HT1080 (cell line): ENCODE results near the gene NFKBIE. TPM values are rescaled to one million over a fixed set of nuclear protein-coding genes. Genes with fewer than 3 reads are reported as not detected.

Experiments used
- DNase-seq: peaks from one replicate; pipeline ENCODE4 v3.0.0-alpha.2; 2015; ENCODE audit warnings: low read depth
- total RNA-seq: library from RNA; depleted of rRNA; stranded (reverse); fragments of >200 nt; shearing (Covaris generic); gene quantifications from 2 replicates; pipeline ENCODE4 v1.2.3, GENCODE V29; 2014

The NFKBIE gene
- total RNA-seq, 1 experiment from 2014 or later: 11.4 TPM

- DNase-seq: no peak
Measured at GRCh38 chr6:44275271-44275748, 10.0 kb upstream of the NFKBIE start.

GRCh38 chr6:44273617-44274016 is 8.3 kb upstream of the NFKBIE start:
- DNase-seq: no peak

DNA sequence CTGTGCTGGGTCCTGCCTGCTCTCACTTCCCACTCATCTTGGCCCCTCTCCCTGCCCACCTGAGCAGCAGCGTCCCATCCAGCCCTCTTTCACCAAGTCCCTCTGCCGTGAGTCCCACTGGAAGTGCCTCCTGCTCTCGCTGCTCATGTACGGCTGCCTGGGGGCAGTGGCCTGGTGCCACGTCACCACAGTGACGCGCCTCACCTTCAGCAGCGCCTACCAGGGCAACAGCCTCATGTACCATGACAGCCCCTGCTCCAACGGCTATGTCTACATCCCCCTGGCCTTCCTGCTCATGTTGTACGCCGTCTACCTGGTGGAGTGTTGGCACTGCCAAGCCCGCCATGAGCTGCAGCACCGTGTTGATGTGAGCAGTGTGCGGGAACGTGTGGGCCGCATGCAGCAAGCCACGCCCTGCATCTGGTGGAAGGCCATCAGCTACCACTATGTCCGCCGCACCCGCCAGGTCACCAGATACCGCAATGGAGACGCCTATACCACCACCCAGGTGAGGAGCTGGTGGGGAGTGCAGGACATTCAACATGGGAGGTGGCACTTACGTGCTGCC is 7.7 kb upstream of the NFKBIE start:
- DNase-seq: no peak

GRCh38 chr6:44272529-44272928 is 7.2 kb upstream of the NFKBIE start:
- DNase-seq: no peak

- DNase-seq: no peak
Measured at GRCh38 chr6:44271914-44272313, 6.6 kb upstream of the NFKBIE start.

DNA sequence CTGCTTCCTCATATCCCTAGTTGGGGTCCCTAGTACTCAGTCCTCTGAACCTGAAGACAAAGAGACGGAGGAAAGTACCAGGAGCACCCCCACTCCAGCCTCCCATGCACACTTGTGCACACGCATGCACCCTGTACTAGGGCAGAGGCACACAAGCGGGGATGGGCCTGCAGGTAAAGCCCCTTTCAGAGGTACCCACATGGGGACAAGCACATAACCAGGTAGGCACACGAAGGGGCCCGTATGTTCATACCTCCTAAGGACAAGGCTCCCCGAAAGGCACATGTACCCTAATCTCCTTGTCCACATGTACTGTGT is 6.0 kb upstream of the NFKBIE start:
- no peak for DNase-seq

DNA sequence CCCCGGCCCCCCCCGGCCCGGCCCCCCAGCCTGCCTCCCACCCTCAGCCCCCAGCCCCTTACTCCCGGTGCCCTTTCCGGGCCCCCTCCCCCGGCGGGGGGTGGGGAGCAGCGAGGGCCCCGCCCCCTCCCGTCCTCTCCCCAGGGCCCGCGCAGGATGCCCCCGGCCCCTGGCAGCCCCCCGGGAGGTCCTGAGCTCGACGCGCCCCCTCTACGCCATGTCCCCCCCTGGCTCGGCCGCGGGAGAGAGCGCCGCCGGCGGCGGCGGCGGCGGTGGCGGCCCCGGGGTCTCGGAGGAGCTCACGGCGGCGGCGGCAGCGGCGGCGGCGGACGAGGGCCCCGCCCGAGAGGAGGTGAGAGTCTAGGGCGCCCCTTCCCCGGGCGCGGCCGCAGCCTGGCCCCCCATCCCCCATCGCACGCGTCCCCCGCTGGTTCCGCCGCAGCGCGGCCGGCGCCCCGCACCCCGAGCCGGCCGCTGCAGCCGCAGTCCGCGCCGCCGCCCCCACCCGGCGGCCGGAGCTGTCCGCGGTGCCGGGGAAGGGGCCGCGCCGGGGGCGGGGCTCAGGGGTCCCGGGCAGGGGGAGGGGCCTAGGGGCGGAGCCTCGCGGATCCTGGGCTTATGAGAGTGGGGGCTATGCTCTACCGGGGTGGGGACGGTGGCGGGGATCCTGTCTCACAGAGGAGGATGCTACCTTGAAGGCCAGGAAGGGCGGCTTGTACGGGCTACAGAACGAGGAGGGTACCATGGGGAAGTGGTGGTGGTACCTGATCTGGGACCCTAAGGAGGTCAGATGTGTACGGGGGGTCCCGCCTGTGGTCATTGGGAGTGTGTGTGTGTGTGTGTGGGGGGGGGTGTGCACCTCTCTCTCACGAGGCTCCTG is 5.4 kb upstream of the NFKBIE start:
- DNase-seq: no peak

- no peak for DNase-seq
Measured at GRCh38 chr6:44269921-44270525, 4.7 kb upstream of the NFKBIE start, which contains the start of gene TMEM151B. Gene TMEM151B (plus strand): TSS chr6:44270450. CDS start chr6:44270743, 293 bp downstream.

GRCh38 chr6:44269178-44269920 is 4.0 kb upstream of the NFKBIE start:
- DNase-seq: no peak

GRCh38 chr6:44268095-44268628 is 2.8 kb upstream of the NFKBIE start:
- no peak for DNase-seq

DNA sequence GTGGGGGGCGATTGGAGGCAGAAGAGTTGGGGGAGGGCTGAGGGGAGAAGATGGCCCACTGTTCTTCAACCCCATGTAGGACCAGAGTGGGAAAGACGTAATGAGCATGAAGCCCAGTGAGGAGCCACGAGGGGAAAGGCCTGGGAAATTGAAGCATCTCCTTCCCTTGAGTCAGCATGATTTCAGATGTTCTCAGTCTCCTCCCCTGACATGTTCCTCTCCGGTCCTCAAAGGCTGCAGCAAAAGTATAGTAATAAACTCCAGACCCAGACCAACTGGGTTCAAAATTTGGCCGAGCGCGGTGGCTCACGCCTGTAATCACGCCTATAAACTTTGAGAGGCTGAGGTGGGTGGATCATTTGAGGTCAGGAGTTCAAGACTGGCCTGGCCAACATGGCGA is 1.9 kb upstream of the NFKBIE start:
- DNase-seq: no peak

DNA sequence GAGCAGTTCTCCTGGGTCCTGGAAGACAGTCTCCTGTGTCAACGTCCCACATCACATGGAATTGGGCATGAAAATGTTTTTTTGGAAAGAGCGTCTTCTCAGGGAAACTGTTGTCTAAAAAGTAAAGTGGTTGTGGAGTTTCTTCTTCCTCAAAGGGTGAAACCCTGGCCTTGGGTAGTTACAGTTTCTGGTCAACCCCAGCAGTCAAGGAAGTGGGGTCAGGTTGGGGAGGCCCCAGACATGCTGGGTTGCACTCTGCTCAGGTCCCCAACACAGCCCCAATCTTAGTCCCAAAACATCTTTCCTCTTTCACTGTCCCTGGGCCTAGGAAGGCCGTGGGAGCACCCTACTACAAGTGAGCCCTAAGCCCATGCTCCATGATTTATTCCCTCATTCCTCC is 996 bp upstream of the NFKBIE start:
- DNase-seq: no peak

- peak; percentile 73 for DNase-seq
Measured at GRCh38 chr6:44265722-44266233, 427 bp upstream of the NFKBIE start.

DNA sequence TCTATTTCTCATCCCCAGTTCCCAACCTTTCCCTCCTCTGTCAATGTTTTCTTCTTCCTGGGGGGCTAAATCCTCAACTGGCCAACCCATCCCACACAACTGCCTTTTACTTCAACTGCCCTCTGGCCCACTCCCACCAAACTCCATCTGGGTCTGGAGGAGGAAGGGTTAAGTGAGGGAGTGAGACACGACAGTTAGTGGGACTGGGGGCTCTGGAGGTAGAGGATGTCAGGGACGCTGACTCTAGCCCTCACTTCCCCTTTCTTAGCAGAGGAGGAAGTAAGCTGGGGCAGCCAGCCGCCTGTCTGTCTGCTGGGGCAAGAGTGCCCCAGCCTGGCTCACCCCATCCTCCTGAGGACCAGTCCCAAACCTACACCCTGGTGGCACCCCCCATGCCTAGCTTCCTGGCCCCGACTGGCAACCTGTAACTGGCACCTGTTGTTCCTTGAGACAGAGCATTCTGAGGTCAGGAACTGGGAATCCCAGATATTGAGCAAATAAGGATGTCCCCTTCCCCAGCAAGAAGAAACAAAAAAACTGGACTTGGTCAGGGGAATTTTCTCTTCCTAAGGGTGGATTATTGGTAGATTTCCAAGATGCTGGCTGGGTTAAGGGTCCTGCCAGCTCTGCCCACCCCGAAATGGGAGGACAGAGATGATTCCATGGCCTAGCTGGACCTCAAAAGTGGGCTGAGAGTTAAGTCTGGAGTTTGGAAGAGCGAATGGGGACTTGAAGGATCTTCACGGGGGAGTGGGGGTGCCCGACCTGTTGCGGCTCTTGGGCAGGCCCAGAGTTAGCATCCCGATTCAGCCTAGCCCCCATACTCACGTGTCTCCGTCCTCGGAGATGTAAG is 971 bp downstream of the NFKBIE start:
- DNase-seq: no peak

DNA sequence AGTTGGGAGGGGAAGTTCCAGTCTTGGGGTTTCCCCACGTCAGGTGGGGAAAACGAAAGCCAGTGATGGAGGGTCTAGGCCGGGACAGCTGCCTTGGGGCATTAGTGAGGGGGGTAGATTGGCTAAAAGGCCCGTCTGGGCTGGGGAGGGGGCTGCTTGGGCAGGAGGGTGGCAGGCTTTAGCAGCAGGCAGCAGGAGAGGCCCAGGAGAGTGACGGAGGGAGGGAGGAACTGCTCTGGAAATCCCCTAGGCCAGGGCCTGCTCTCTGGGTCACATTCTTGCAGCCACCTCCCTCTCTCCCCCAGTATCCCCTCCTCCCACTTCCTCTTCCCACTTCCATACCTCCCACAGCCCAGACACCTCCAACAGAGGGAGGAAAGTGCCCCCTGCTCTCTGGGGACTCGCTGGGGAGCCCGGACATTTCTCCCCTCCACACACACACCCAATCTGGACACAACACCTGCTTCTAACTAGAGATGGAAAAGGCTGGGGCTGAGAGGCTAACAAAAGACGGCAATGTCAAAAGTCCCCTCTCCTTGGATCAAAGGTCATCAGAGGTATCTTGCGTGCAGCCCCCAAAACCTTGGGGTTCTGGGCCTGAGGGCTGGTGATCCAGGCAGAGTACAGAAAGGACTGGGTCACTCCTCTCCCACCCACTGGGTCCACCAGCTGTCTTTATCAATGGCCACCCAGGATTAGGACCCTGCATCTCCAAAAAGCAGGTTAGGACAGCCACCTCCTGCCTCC is 1.8 kb downstream of the NFKBIE start:
- DNase-seq: no peak

- DNase-seq: no peak
Measured at GRCh38 chr6:44262467-44263353, 2.6 kb downstream of the NFKBIE start.

GRCh38 chr6:44261581-44261980 is 3.8 kb downstream of the NFKBIE start:
- no peak for DNase-seq

DNA sequence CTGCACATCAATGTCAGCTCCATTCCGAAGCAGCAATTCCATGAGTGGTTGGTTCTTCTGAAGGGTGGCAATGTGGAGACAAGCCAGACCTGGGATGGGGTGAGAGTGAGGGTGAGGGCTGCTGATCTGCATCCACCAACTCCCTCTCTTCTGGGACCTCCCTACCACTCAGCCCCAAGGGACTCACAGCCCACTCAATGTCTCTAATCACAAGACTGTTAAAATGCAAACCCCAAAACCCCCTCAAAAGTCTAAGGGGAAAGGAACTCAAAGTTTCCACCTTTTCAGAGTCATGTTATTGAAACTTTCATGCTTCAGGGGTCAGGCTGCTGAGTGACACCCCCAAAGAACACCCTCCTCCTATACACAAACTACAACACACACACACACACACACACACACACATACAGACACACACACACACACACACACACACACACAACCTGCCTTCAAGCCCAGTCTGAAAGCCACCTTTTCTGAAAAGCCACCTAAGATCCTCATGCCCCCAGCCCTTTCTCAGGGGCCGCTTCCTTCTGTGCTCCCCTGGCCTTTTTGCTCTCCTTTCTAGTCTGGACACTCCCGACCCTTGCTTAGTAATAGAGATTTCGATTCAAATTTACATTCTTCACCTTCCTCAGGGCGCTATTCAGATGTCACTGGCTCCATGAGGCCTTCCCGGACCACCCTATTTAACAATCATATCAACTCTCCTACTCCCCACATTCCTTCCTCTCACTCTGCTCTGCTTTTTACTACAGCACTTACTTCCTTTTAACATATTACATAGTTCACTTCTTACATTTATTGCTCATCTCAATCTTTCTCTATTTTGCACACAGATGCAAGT is 4.7 kb downstream of the NFKBIE start:
- no peak for DNase-seq
